HG03439 (cell line): ENCODE results near the gene NUDT16L1.

ENCODE experiments used
- ATAC-seq: cut with Tn5 transposase; IDR thresholded peaks from one replicate; pipeline ENCODE4 v1.9.1; 2021; ENCODE audit warnings: mild to moderate bottlenecking, moderate library complexity; ENCODE audit not compliant: unreplicated experiment

The NUDT16L1 gene

GRCh38 chr16:4663777-4664465 lies 29.4 kb upstream of the NUDT16L1 start:
- no peak for ATAC-seq

GRCh38 chr16:4664538-4665418 lies 28.6 kb upstream of the NUDT16L1 start:
- ATAC-seq, result no peak

- ATAC-seq, result no peak
Observed at GRCh38 chr16:4666537-4667202, 26.7 kb upstream of the NUDT16L1 start.

GRCh38 chr16:4667203-4667963 lies 26.0 kb upstream of the NUDT16L1 start:
- no peak for ATAC-seq

- ATAC-seq, result no peak
Observed at GRCh38 chr16:4668313-4668960, 24.9 kb upstream of the NUDT16L1 start.

- ATAC-seq, result no peak
Observed at GRCh38 chr16:4673387-4674046, 19.8 kb upstream of the NUDT16L1 start.

- ATAC-seq, result no peak
Observed at GRCh38 chr16:4674926-4675530, 18.3 kb upstream of the NUDT16L1 start.

GRCh38 chr16:4675864-4676786 lies 17.2 kb upstream of the NUDT16L1 start:
- ATAC-seq, result no peak

GRCh38 chr16:4676831-4677230 lies 16.5 kb upstream of the NUDT16L1 start:
- ATAC-seq, result no peak

GRCh38 chr16:4677390-4677789 lies 16.0 kb upstream of the NUDT16L1 start:
- no peak for ATAC-seq

GRCh38 chr16:4677994-4678393 lies 15.4 kb upstream of the NUDT16L1 start:
- ATAC-seq, result no peak

GRCh38 chr16:4678596-4678995 lies 14.8 kb upstream of the NUDT16L1 start:
- no peak for ATAC-seq

- no peak for ATAC-seq
Observed at GRCh38 chr16:4679156-4679849, 14.1 kb upstream of the NUDT16L1 start.

GRCh38 chr16:4679850-4680636 lies 13.3 kb upstream of the NUDT16L1 start:
- ATAC-seq, result no peak

- no peak for ATAC-seq
Observed at GRCh38 chr16:4680673-4681470, 12.5 kb upstream of the NUDT16L1 start.

- ATAC-seq, result no peak
Observed at GRCh38 chr16:4681471-4682083, 11.8 kb upstream of the NUDT16L1 start.
